ENCODE results near the gene MEIS2. TPM values are rescaled to one million over a fixed set of nuclear protein-coding genes. Genes with fewer than 3 reads are reported as not detected.

MEIS2 gene
- total and polyA plus RNA-seq, 2 of the 13 experiments (the other 11 are each of a cell fraction or from before 2014, with no cell fraction given): 10.7 to 12.4 TPM

DNA sequence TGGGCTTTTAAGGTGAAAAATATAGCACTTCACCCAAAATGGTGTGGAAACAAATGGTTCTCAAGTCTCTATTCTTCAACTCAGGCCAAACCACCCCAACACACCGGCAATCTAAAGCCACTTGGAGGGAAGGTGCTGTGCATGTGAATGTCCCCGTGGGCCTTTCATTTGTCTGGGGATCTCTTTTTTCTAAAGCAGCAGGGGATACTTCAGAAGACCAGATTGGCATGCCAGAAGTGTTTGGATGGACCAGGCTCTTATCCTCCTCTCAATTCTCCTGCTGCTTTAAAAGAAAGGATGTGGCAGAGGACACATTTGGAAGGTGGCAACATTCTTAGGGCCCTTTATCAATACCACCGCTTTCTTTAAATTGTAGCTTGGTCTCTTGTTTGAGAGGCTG is 193.1 kb downstream of the MEIS2 start:
- Histone ChIP-seq H2AFZ (ENCODE audit: low read length) (no peak overlapping the region), H3K4me3 (replicated peaks in 1 of 3; ENCODE audit: insufficient read depth in 1 of 3, low read depth in 2 of 3, low read length in 3 of 3) (no peak overlapping the region), H3K9me3 (ENCODE audit: low read length) (no peaks in the 10 kb centered on the region), H3K27me3 (ENCODE audit: control insufficient read depth in 1 of 2, insufficient read depth in 2 of 2, low read length in 2 of 2) (no peaks in the 10 kb centered on the region), H3K27ac (ENCODE audit: extremely low read length, insufficient read depth, low read length) (no peak overlapping the region), H4K20me1 (ENCODE audit: insufficient read depth, low read length) (no peaks in the 10 kb centered on the region), H3K4me2 (ENCODE audit: low read depth, low read length) (no peak overlapping the region), H3K4me1 (ENCODE audit: insufficient read depth, low read length) (peaks cover 25% of the 10 kb centered on the region), H3K79me2 (ENCODE audit: insufficient read depth, low read length) (no peaks in the 10 kb centered on the region), H3K9ac (ENCODE audit: insufficient read depth, low read depth, low read length) (no peak overlapping the region), H3K36me3 (replicated peaks in 1 of 2; ENCODE audit: control insufficient read depth in 1 of 2, insufficient read depth in 2 of 2, low read length in 2 of 2) (no peaks in the 10 kb centered on the region; a peak in 1 of 5 replicates)
- intact Hi-C loops (cut with micrococcal nuclease; ENCODE audit: unreplicated experiment) (loop anchor here (10.0 kb wide), 1 partner anchor 118 kb away; no protein-coding TSS in a partner anchor), in situ Hi-C loops (cut with HindIII; ENCODE audit: extremely low pct_ligation_motif_present, low pct_unique_long_range_greater_than_20kb) (no loop called here)
- WGBS (ENCODE audit: low lambda C conversion rate): 82% methylated on average over 3 of the region's 3 CpGs
- ChIA-PET POLR2A (no interaction called here), CTCF (ENCODE audit: low intra/inter-chr PET ratio, low total read pairs) (no interaction called here)
- FAIRE-seq: no peak
- TF ChIP-seq REPIN1 (CRISPR knock-in tag; IDR thresholded peaks at IDR 0.05; ENCODE audit: borderline replicate concordance, low read depth) (no peak), ZNF83 (CRISPR knock-in tag; IDR thresholded peaks at IDR 0.05; ENCODE audit: borderline replicate concordance) (no peak)
- ATAC-seq: no peak
- no TSS peak for BruUV-seq (replicated peaks)
- DNase-seq (ENCODE audit: low spot score): no peak

DNA sequence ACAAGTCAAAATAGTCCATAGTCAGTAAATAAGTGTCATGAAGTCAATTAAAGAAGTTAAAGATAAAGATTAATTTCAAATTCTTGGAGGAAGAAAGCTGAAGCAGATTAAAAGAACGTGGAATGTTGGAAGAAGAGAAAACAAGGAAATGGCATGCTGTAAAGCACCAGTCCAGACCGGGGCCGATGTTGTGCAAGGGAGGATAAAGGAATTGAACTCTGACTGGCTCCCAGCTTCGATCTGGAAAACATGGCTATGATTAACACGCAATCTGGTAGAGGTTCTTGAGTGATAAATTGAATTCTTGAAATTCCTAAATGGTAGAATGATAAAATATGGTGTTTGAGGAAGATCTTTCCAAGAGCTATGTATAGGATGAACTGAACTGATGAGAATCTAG is 194.4 kb downstream of the MEIS2 start:
- H3K79me2 ChIP-seq (ENCODE audit: insufficient read depth, low read length): no peaks in the 10 kb centered on the region
- DNase-seq (ENCODE audit: low spot score): no peak
- CTCF ChIA-PET (ENCODE audit: low intra/inter-chr PET ratio, low total read pairs): no interaction called here
- H3K27ac ChIP-seq (ENCODE audit: extremely low read length, insufficient read depth, low read length): no peak overlapping the region
- no TSS peak for BruUV-seq (replicated peaks)
- H3K36me3 ChIP-seq (replicated peaks in 1 of 2; ENCODE audit: control insufficient read depth in 1 of 2, insufficient read depth in 2 of 2, low read length in 2 of 2): no peaks in the 10 kb centered on the region; a peak in 1 of 5 replicates
- 84% methylated on average over 5 of the region's 5 CpGs for WGBS (ENCODE audit: low lambda C conversion rate)
- TF ChIP-seq MAZ (IDR thresholded peaks at IDR 0.05; ENCODE audit: borderline replicate concordance, low read depth, low read length) (no peak), MAZ (CRISPR knock-in tag; IDR thresholded peaks at IDR 0.05; ENCODE audit: low read depth) (no peak), DNMT3B (CRISPR knock-in tag; conservative IDR thresholded peaks at IDR 0.05) (no peak), ZNF761 (CRISPR knock-in tag; conservative IDR thresholded peaks at IDR 0.05) (no peak), EEA1 (CRISPR knock-in tag; IDR thresholded peaks at IDR 0.05; ENCODE audit: borderline replicate concordance) (no peak), ZNF549 (CRISPR knock-in tag; IDR thresholded peaks at IDR 0.05) (no peak), NFYC (CRISPR knock-in tag; IDR thresholded peaks at IDR 0.05) (no peak), ZNF615 (CRISPR knock-in tag; IDR thresholded peaks at IDR 0.05; ENCODE audit: borderline replicate concordance) (no peak)
- TF ChIP-seq, protein P1, sequence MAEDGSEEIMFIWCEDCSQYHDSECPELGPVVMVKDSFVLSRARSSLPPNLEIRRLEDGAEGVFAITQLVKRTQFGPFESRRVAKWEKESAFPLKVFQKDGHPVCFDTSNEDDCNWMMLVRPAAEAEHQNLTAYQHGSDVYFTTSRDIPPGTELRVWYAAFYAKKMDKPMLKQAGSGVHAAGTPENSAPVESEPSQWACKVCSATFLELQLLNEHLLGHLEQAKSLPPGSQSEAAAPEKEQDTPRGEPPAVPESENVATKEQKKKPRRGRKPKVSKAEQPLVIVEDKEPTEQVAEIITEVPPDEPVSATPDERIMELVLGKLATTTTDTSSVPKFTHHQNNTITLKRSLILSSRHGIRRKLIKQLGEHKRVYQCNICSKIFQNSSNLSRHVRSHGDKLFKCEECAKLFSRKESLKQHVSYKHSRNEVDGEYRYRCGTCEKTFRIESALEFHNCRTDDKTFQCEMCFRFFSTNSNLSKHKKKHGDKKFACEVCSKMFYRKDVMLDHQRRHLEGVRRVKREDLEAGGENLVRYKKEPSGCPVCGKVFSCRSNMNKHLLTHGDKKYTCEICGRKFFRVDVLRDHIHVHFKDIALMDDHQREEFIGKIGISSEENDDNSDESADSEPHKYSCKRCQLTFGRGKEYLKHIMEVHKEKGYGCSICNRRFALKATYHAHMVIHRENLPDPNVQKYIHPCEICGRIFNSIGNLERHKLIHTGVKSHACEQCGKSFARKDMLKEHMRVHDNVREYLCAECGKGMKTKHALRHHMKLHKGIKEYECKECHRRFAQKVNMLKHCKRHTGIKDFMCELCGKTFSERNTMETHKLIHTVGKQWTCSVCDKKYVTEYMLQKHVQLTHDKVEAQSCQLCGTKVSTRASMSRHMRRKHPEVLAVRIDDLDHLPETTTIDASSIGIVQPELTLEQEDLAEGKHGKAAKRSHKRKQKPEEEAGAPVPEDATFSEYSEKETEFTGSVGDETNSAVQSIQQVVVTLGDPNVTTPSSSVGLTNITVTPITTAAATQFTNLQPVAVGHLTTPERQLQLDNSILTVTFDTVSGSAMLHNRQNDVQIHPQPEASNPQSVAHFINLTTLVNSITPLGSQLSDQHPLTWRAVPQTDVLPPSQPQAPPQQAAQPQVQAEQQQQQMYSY (CRISPR knock-in tag; IDR thresholded peaks at IDR 0.05): peak; percentile 65; the same call in 1 of the 2 replicates
- H3K9me3 ChIP-seq (ENCODE audit: low read length): no peaks in the 10 kb centered on the region
- H3K4me1 ChIP-seq (ENCODE audit: insufficient read depth, low read length): peaks cover 25% of the 10 kb centered on the region
- no peaks in the 10 kb centered on the region for H4K20me1 ChIP-seq (ENCODE audit: insufficient read depth, low read length)
- no peak overlapping the region for H3K9ac ChIP-seq (ENCODE audit: insufficient read depth, low read depth, low read length)
- H3K4me3 ChIP-seq (replicated peaks in 1 of 3; ENCODE audit: insufficient read depth in 1 of 3, low read depth in 2 of 3, low read length in 3 of 3): no peak overlapping the region
- no peak for FAIRE-seq
- H2AFZ ChIP-seq (ENCODE audit: low read length): no peak overlapping the region
- no peak overlapping the region for H3K4me2 ChIP-seq (ENCODE audit: low read depth, low read length)
- in situ Hi-C loops (cut with HindIII; ENCODE audit: extremely low pct_ligation_motif_present, low pct_unique_long_range_greater_than_20kb): no loop called here
- no peaks in the 10 kb centered on the region for H3K27me3 ChIP-seq (ENCODE audit: control insufficient read depth in 1 of 2, insufficient read depth in 2 of 2, low read length in 2 of 2)
- POLR2A ChIA-PET: no interaction called here
- intact Hi-C loops (cut with micrococcal nuclease; ENCODE audit: unreplicated experiment): loop anchor here (10.0 kb wide), 1 partner anchor 119 kb away; no protein-coding TSS in a partner anchor
- ATAC-seq: no peak

Data from HepG2 (cell line).